CD14-positive monocyte (primary cell): ENCODE measurements around the gene CNIH2. TPM values are rescaled to one million over a fixed set of nuclear protein-coding genes. Genes with fewer than 3 reads are reported as not detected.
A peak's percentile ranks its signal among the peaks of the same experiment; 100 is the strongest.

ENCODE experiments used
- DNase-seq, 3 donors: peaks; one replicate each; pipeline ENCODE4 v3.0.0-alpha.2; 2011 to 2022
- H2AFZ ChIP-seq: 2 replicates; pipeline ENCODE4 v1.6.0; 2012; ENCODE audit warnings: mild to moderate bottlenecking, low read depth, low read length, inconsistent platforms; ENCODE audit not compliant: insufficient read depth, poor library complexity, severe bottlenecking
- H3K27ac ChIP-seq, 2 donors: 1 replicate in 1 of 2; 2 replicates in 1 of 2; pipeline ENCODE4 v1.5.1; 2012 to 2013; ENCODE audit warnings: low read length in 2 of 2, control low read depth in 1 of 2, inconsistent platforms in 1 of 2, low read depth in 1 of 2, mild to moderate bottlenecking in 1 of 2
- H3K27me3 ChIP-seq, 2 donors: one replicate each; pipeline versions ENCODE4 v1.6.0 to v1.6.1; 2011 to 2013; ENCODE audit warnings: low read length in 2 of 2; ENCODE audit not compliant: control insufficient read depth in 2 of 2, insufficient read depth in 2 of 2
- H3K36me3 ChIP-seq, 2 donors: replicated peaks in 1 of 2; 1 replicate in 1 of 2; 2 replicates in 1 of 2; pipeline versions ENCODE4 v1.5.1 to v1.6.1; 2012 to 2013; ENCODE audit warnings: low read length in 2 of 2, control low read depth in 1 of 2, inconsistent platforms in 1 of 2, mild to moderate bottlenecking in 1 of 2; ENCODE audit not compliant: insufficient read depth in 2 of 2, control insufficient read depth in 1 of 2
- H3K4me1 ChIP-seq, 2 donors: 1 replicate in 1 of 2; 2 replicates in 1 of 2; pipeline versions ENCODE4 v1.5.1 to v1.6.1; 2012 to 2013; ENCODE audit warnings: low read length in 2 of 2, control low read depth in 1 of 2, inconsistent platforms in 1 of 2, mild to moderate bottlenecking in 1 of 2, moderate library complexity in 1 of 2; ENCODE audit not compliant: insufficient read depth in 2 of 2, control insufficient read depth in 1 of 2
- H3K4me2 ChIP-seq: replicated peaks from 2 replicates; pipeline ENCODE3; 2012; ENCODE audit warnings: low read length, moderate library complexity, mild to moderate bottlenecking; ENCODE audit not compliant: poor library complexity, severe bottlenecking; ENCODE audit errors: extremely low read depth
- H3K4me3 ChIP-seq, 3 experiments: fragments of 200-600 bp in 1 of 3; sonication (generic) in 1 of 3; replicated peaks in 1 of 3; 1 replicate in 2 of 3; 2 replicates in 1 of 3; pipeline ENCODE4 v1.5.1; 2011 to 2013; ENCODE audit warnings: low read length in 3 of 3, mild to moderate bottlenecking in 3 of 3, control low read depth in 2 of 3, low read depth in 2 of 3, inconsistent platforms in 1 of 3, moderate library complexity in 1 of 3
- H3K79me2 ChIP-seq: 2 replicates; pipeline ENCODE4 v1.6.0; 2012; ENCODE audit warnings: mild to moderate bottlenecking, control low read depth, inconsistent platforms, low read length, moderate library complexity; ENCODE audit not compliant: insufficient read depth
- H3K9ac ChIP-seq: 2 replicates; pipeline ENCODE4 v1.6.0; 2017; ENCODE audit warnings: low read length, mild to moderate bottlenecking; ENCODE audit not compliant: insufficient read depth, poor library complexity, severe bottlenecking
- H3K9me3 ChIP-seq, 2 donors: replicated peaks in 1 of 2; 1 replicate in 1 of 2; 2 replicates in 1 of 2; pipeline versions ENCODE4 v1.5.1 to v1.6.1; 2012 to 2013; ENCODE audit warnings: low read length in 2 of 2, control low read depth in 1 of 2; ENCODE audit not compliant: control insufficient read depth in 1 of 2, insufficient read depth in 1 of 2
- H4K20me1 ChIP-seq: 2 replicates; pipeline ENCODE4 v1.6.0; 2012; ENCODE audit warnings: mild to moderate bottlenecking, low read length, control low read depth, moderate library complexity; ENCODE audit not compliant: insufficient read depth
- H3K27ac Mint-ChIP-seq, 7 donors: one replicate each; pipeline ENCODE4 v1.8.0; 2020; ENCODE audit warnings: mild to moderate bottlenecking in 7 of 7, mixed read lengths in 7 of 7, moderate library complexity in 6 of 7, inconsistent platforms in 2 of 7
- H3K27me3 Mint-ChIP-seq, 3 donors: one replicate each; pipeline ENCODE4 v1.8.0; 2021 to 2022; ENCODE audit warnings: low read depth in 3 of 3, mild to moderate bottlenecking in 3 of 3, mixed read lengths in 3 of 3, moderate library complexity in 3 of 3, inconsistent platforms in 1 of 3
- H3K36me3 Mint-ChIP-seq, 2 donors: one replicate each; pipeline ENCODE4 v1.8.0; 2020; ENCODE audit warnings: mixed read lengths in 2 of 2, inconsistent platforms in 1 of 2, mild to moderate bottlenecking in 1 of 2
- H3K4me1 Mint-ChIP-seq: one replicate; pipeline ENCODE4 v1.8.0; 2020; ENCODE audit warnings: mild to moderate bottlenecking, mixed read lengths
- H3K4me3 Mint-ChIP-seq, 2 donors: one replicate each; pipeline ENCODE4 v1.8.0; 2020; ENCODE audit warnings: mild to moderate bottlenecking in 2 of 2, mixed read lengths in 2 of 2, moderate library complexity in 1 of 2
- H3K9me3 Mint-ChIP-seq, 7 donors: one replicate each; pipeline ENCODE4 v1.8.0; 2020 to 2022; ENCODE audit warnings: mixed read lengths in 7 of 7, mild to moderate bottlenecking in 6 of 7, moderate library complexity in 6 of 7, inconsistent platforms in 2 of 7
- WGBS: methylation state at CpG from one replicate; pipeline ENCODE4 v1.1.5; 2013; ENCODE audit warnings: missing lambda C conversion rate; ENCODE audit not compliant: insufficient coverage; 5-methylcytosine and 5-hydroxymethylcytosine counted together
- intact Hi-C, 2 donors: fragments of 100-400 bp; cut with micrococcal nuclease; formaldehyde crosslinking; loops; one replicate each; pipeline versions ENCODE4 v1.15.0 to v1.15.1; 2023
- polyA plus RNA-seq, 3 donors: library from polyadenylated mRNA; depleted of rRNA in 1 of 3; unstranded in 2 of 3; stranded (reverse) in 1 of 3; fragments of 300-500 nt in 2 of 3; fragments of >200 nt in 1 of 3; fragmentation: Illumina TruSeq in 2 of 3; gene quantifications; 1 replicate in 2 of 3; 2 replicates in 1 of 3; pipeline ENCODE4 v1.2.3, GENCODE V29; 2012 to 2021
- TF ChIP-seq, protein P1 (sequence below): fragments of 200-600 bp; IDR thresholded peaks from one replicate; pipeline ENCODE4 v1.8.0; 2022; ENCODE audit warnings: antibody characterized with exemption, mild to moderate bottlenecking

Gene CNIH2
- polyA plus RNA-seq, 3 donors = 1.2 TPM; not detected in 2

DNA sequence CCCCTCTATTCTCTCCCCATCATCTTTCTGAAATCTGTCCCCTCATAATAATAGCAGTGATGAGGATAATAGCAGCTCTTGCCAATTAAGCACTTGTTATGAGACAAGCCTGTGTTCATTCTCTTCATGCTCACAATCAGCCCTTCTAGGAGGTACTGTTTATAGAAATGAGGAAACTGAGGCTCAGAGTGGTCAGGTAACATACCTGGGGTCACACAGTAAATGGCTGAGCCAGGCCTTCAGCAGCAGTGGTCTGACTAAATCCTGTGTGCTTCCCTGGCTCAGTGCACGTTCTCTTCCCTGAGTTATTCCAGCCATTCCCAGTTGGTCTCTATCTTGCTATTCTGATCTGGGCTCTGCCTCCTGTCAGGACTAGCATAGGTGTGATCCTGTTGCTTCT is 3.8 kb upstream of the CNIH2 start:
- Mint-ChIP-seq H3K36me3 (peaks cover 59 to 70% of the 10 kb centered on the region in 2 donors), H3K27me3 (peaks cover 13 to 21% (median 17%) of the 10 kb centered on the region in 3 donors), H3K27ac (peak overlapping the region in 1 of 7 donors; percentile 48), H3K4me3 (no peak overlapping the region), H3K4me1 (peaks cover 29% of the 10 kb centered on the region), H3K9me3 (peaks cover 0 to 3% (median 0%) of the 10 kb centered on the region in 7 donors)
- intact Hi-C loops = no loop called here
- Histone ChIP-seq H3K79me2 (peaks cover 34% of the 10 kb centered on the region), H3K36me3 (peaks cover 49 to 60% of the 10 kb centered on the region in 2 donors), H3K27me3 (peaks cover 3 to 15% of the 10 kb centered on the region in 2 donors), H3K27ac (no peak overlapping the region), H2AFZ (no peak overlapping the region), H4K20me1 (peaks cover 90% of the 10 kb centered on the region), H3K4me2 (no peak overlapping the region), H3K9ac (no peak overlapping the region), H3K4me1 (peaks cover 14 to 25% of the 10 kb centered on the region in 2 donors), H3K4me3 (no peak overlapping the region), H3K9me3 (no peaks in the 10 kb centered on the region)
- no peak for DNase-seq
- TF ChIP-seq, protein P1, sequence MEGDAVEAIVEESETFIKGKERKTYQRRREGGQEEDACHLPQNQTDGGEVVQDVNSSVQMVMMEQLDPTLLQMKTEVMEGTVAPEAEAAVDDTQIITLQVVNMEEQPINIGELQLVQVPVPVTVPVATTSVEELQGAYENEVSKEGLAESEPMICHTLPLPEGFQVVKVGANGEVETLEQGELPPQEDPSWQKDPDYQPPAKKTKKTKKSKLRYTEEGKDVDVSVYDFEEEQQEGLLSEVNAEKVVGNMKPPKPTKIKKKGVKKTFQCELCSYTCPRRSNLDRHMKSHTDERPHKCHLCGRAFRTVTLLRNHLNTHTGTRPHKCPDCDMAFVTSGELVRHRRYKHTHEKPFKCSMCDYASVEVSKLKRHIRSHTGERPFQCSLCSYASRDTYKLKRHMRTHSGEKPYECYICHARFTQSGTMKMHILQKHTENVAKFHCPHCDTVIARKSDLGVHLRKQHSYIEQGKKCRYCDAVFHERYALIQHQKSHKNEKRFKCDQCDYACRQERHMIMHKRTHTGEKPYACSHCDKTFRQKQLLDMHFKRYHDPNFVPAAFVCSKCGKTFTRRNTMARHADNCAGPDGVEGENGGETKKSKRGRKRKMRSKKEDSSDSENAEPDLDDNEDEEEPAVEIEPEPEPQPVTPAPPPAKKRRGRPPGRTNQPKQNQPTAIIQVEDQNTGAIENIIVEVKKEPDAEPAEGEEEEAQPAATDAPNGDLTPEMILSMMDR = no peak
- WGBS = 100% methylated on average over 1 of the region's 1 CpG

DNA sequence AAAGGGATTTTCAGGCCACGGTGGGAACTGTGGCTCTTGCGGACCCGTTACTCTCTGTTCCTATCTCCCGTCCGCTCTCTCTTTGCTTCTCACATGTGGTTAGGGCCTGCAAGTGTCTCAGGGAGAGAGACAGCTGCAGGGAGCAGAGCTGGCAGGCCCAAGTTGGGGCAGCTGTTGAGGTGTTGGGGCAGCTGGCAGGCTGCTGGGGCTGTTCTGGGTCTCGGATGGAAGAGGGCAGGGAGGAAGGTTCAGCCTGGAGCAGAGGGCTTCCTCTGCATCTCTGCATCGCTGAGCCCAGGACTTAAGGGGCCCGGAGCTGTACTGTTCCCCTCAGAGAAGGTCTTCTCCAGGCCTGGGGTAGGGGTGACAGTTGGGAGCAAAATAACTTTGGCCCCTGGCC is 2.6 kb upstream of the CNIH2 start:
- H3K4me1 Mint-ChIP-seq = peaks cover 18% of the 10 kb centered on the region

More for the DNA sequence above, 2.6 kb upstream of the CNIH2 start:
- intact Hi-C loops = no loop called here
- no peak overlapping the region for H3K4me2 ChIP-seq
- peaks cover 3 to 23% of the 10 kb centered on the region in 2 donors for H3K27me3 ChIP-seq
- peaks cover 63 to 68% of the 10 kb centered on the region in 2 donors for H3K36me3 Mint-ChIP-seq
- peaks cover 20 to 32% (median 25%) of the 10 kb centered on the region in 3 donors for H3K27me3 Mint-ChIP-seq
- H4K20me1 ChIP-seq = peaks cover 88% of the 10 kb centered on the region
- no peak overlapping the region for H3K27ac Mint-ChIP-seq
- H3K9me3 ChIP-seq = no peaks in the 10 kb centered on the region
- 94% methylated on average over 6 of the region's 8 CpGs for WGBS
- H2AFZ ChIP-seq = no peak overlapping the region
- no peak overlapping the region for H3K27ac ChIP-seq
- no peak overlapping the region for H3K9ac ChIP-seq
- DNase-seq = no peak
- peaks cover 49 to 57% of the 10 kb centered on the region in 2 donors for H3K36me3 ChIP-seq
- peaks cover 4 to 13% of the 10 kb centered on the region in 2 donors for H3K4me1 ChIP-seq
- no peak overlapping the region for H3K4me3 Mint-ChIP-seq
- peaks cover 0 to 7% (median 2%) of the 10 kb centered on the region in 7 donors for H3K9me3 Mint-ChIP-seq
- peaks cover 22% of the 10 kb centered on the region for H3K79me2 ChIP-seq
- TF ChIP-seq, protein P1 = no peak
- H3K4me3 ChIP-seq = no peak overlapping the region
